Hematopoietic multipotent progenitor cell treated with erythropoietin and hydrocortisone succinate and interleukin-3 and kit ligand, for 17 days (in vitro differentiated cells): ENCODE measurements around the gene PAX6.

Experiments used
- DNase-seq: peaks from one replicate; pipeline ENCODE4 v3.0.0-alpha.2; 2015; ENCODE audit warnings: low spot score

PAX6 gene

DNA sequence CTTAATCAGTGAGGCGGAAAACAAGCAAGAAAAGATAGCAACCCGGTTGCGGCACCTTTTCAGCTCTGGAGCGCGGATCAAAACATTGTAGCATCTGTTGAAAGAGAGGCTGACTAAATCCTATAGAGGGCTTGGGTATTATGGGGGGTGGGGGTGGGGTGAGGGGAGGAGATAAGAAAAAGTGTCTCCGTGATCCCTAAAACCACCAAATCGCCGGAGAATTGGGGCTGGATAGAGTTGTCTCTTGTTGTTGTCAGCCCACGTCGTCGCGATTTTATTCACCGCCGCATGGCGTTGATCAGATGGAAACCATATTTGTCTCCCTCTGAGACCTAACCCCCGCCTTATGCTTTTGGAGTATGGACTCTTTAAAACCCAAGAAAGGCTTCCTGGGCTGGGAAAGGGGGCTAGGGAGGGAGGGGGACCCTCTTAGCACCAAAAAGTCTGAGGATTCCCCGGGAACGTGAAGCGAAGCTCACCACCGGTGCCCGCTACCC is 13.0 kb downstream of the PAX6 start:
- no peak for DNase-seq

DNA sequence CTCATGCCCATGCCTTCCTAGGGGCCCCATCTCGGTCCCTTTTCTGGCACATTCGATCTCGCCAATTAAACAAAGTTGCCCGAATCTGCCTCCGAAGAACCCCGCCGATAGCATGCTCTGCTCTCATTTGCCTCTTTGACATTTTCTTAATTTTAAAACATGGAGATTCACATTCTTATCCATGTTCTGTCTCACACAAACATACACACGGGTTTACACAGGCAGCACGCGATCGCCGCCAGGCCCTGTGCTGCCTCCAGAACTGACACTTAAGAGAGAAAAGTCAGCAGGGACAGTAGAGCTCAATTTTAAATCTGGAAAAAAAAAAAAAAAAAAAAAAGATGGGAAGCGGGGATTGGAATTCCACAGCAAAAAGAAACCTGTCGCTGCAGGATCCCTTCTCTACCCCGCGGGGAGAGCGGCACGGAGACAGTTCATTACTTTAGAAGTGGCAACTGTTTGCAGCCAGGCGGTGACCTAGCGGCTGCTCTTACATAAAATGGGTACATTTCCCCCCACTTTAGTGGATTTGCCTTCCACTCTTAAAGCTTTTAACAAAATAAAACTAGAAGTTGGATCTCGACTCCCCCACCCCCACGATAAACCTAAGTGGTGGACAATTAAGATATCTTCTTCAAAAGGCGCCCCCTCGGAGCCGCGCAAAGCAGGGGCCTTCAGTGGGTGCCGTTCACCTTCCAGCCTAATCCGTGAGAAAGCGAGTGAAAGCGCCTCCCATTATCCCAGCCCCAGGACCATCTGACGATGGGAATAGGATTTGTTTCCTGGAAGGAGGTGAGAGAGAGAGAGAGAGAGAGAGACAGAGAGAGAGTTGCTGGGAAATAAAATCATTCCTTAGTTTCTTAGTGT is 13.7 kb downstream of the PAX6 start:
- no peak for DNase-seq

DNA sequence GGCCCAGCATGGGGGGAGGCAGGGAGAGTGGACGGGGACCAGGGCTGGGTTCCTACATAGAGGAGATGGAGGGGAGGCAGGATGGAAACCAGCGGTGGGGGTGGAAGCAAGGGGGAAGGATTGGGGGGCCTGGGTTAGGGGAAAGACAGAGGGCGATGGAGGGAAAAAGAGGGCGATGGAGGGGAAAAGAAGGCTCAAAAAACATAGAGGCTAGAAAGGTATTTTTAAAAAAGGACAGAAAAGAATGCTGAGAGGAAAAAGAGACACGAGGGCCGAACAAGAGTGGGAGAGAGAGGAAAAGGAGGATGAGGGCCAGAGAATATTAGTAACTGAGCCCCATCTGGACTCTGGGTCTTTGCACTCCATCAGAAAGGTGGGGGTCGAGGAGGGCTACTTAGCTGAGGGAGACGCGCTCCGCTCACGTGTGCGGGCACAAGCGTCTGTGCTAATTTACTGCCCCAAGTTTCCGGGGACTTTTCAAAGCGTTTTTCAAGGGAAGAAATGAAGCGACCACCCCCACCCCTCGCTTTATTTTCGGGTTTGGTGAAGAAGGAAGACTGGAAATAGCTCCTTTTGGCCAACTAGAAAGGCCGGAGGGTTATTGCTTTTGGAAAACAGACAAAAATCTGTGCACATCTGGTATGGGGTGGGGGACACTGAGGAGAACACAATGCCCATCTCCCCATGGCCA is 14.5 kb downstream of the PAX6 start:
- no peak for DNase-seq

DNA sequence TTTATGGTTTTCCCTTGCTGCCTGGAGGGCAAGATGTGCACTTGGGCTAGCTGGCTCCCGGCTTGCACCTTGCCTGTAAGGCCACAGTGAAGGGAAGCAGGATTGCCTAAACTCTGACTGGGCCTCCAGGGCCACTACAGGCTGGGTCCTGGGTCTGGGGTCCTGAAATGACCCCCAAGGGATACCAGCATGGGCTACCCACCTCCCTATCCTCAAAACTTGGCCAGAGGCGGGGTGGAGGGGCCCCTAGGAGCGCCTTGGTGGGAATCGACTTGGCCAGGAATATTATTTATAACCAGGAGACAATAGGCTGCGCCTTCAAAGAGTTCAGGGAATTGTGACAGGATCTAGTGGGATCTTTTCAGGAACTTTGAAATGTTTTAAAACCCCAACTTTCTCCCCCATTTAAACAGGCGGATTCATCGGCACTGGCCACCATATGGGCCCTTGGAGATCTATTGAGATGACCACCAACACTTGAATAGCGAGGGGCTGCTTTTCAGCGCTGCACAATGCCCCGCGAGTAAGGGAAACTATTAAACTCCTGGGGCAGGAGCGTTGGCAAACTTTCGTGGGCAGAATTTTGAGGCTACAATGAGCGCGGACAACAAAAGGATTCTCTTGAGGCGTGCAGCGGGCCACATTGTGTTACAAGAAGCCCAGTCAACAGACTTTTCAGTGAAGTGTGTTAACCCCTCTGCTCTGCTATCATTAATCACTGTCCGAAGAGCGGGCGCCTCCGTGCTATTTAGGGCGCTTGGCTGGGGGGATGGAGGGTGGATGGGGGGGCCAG is 15.2 kb downstream of the PAX6 start:
- no peak for DNase-seq

DNA sequence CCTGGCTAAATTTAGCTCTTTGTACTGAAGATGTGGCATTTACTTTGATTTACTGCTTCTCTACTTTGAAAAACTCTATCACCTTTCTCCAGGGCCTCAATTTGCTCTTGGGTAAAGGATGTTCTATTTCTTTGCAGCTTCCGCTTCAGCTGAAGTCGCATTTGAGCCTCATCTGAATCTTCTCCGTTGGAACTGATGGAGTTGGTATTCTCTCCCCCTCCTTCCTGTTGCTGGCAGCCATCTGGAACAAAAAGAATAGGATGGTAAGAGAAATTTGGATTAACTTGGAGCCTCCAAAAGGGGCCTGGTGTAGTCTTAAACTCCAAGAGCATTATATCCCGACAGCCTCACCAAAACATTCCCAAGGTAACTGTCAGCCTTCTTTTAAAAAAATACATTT is 16.6 kb downstream of the PAX6 start:
- DNase-seq = no peak

DNA sequence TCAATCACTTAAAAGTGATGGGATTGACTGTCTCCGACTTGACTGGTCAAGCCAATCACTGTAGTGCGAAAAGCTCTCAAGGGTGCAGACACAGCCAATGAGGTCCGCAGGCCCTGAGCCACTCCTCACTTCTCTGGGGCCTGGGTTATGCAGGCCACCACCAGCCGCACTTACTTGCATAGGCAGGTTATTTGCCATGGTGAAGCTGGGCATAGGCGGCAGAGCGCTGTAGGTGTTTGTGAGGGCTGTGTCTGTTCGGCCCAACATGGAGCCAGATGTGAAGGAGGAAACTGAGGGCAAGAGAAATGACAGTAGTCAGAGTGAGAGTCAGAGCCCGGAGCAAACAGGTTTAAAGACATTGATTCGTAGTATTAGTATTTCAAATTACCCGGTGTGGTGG is 17.9 kb downstream of the PAX6 start:
- DNase-seq = no peak

DNA sequence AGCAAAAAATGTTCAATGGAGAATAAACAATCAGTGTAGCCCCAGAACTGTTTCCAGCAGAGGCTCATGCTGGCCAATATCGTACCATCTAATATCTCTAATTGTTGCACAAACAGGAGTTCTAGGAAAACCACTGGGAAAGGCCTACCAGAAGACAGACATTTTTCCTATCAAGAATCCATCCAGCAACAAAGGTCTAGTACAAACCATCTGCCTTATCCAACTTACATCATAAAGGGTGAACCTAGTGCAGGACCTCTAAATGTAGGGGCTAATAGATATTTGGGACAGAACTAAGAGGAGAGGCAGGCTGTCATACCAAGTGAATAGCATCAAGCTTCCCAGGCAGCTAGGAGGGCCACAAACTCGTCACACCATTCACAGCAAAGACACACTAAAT is 18.7 kb downstream of the PAX6 start:
- no peak for DNase-seq

DNA sequence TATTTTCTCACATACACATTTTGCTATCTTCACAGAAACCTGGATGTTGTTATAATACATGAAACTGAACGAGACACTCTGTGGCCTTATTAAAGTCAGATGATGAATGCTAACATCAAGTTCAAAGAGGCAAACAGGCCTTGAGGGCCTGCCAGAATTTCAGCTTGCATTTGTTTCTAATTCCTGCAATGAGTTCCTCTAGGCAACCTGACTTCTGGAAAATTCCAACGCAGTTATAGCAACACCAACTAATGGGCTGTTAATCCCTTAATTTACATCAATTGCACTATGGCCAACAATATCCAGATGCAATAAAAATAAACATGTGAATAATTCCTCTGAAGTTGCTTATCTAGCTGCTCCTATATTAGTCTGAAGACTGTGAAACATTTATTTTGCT is 19.1 kb downstream of the PAX6 start:
- no peak for DNase-seq

DNA sequence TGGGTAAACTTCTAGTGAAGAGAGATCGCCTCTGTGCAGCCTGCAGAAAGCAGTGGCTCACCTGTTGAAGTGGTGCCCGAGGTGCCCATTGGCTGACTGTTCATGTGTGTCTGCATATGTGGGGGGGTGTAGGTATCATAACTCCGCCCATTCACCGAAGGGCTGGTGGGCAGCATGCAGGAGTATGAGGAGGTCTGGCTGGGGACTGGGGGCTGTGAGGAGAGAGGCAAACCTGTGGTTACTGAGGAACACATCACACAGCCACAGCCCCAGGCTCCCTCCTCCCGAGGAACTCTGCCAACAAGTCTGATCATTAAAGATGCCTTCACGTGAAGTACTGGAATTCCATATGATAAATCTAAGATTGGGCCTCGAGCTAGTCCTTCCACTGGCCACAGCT is 20.5 kb downstream of the PAX6 start:
- no peak for DNase-seq

DNA sequence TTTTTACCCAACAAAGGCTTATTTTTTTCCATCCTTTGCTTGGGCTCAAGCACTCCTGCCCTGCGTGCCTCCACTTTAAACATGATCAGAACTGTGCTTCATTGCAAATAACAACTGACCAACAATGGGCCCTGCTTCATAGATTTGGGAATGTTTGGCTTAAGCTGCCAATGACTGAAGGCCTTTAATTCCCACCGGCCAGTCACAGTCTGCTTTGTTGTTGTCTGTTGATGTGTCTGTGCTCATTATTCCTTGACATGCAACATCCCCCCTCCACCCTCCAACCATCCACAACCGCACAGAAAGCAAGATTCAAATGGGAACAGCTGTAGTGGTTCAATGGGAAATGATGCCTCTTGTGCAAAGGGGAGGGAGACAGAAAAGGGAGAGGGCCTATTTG is 23.0 kb downstream of the PAX6 start:
- no peak for DNase-seq

DNA sequence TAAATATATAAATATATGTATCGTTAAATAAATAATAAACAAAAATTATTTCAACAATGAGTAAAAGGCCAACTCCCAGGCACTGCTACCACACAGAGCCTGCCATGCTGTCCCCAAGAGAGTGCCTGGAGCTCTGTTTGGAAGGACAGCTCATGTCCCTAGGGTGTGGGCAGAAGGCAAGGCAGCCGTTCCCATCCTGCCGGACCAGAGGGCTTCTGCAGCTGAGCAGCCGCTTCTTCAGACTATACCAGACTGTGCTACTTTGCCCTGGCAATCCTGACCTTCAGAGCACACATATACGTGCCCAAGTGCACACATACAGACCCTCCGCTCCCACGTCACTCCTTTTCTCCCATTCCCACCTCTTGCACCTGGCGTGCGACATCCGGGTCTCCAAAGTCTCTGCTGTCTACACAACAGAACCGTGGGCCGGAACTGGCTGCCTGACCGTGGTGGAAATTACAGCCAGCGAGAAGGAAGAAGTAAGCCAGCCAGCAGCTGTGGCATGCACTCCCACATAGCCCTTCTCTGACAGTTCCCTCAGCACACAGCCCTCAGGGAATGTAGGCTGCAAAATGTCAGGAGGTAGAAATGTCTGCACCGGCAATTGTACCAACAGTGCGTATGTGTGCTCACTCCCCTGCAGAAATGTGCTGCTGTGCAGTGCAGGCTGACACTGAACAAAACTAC is 24.0 kb downstream of the PAX6 start:
- DNase-seq = no peak

DNA sequence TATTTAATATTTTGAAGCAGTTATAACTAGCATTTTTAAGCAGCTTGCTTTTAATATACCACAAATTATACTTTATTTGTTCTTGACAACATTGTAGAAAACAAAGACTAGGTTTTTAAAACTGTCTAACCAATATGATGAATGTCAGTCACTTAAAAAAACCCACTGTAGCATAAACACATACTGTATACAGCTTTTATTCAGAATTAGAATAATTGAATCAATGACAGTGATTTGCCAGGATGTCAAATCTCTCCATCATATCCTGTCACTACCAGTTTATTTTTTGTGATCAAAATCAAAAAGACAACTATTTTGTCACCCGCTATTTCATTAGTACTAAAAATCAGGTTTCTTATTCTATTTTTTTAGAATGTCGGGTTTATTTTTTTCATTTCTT is 26.5 kb downstream of the PAX6 start:
- DNase-seq = no peak

DNA sequence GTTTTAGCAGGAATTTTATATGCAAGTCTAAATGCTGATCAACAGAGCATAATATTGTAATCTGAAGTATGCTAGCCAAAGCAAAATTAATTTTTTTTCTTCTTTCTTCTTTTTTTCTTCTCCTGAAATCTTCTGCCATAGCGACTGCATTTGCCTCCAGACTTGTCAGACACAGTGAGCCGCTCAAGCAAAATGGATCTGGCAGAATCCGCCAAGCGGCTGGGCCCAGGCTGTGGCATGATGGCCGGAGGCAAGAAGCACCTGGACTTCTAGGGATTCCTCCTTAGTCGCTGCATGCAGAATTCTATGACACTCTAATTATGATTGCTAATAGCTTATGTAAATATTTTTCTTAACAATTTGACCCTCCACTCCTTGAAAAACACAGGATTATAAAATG is 27.9 kb downstream of the PAX6 start:
- no peak for DNase-seq

DNA sequence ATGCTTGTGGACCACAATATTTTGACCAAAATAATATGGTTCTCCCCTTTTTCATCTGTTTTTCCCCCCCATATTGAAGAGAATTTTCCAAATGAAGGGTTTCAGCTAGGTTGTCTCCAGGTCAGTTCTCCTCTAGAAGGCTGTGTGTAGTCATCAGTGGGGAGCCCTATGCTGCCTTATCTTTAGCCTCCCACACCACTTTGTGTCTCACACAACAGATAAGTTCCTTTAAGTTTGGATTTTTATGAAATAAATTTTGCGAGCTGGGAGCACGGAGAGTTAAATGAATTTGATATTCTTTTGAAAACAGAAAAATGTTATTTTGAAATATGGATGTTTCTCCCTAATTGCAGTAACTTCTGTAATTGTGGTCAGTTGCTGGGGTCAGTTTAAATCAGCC is 28.9 kb downstream of the PAX6 start:
- no peak for DNase-seq

DNA sequence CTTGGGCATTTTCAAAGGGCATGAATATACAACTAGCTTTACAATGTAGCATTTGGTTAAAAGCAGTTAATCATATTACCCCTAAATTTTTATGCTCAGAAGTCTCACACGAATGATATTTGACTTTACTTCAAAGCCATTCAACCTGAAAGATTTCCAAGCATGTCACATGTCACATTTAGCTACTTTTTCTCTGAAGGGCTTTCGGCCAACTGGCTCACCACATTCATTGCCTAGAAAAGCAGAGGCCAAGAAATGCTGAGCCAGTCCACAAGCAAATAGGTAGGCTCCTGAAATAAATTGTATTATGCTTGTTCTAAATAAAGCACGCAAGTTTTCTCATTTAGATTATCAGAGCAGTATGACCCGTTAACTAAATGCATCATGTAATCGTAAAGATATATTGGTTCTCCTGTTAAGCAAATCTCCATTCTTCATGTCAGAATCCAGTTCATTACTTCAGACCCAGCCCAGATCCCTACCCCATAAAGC is 30.6 kb downstream of the PAX6 start:
- no peak for DNase-seq

DNA sequence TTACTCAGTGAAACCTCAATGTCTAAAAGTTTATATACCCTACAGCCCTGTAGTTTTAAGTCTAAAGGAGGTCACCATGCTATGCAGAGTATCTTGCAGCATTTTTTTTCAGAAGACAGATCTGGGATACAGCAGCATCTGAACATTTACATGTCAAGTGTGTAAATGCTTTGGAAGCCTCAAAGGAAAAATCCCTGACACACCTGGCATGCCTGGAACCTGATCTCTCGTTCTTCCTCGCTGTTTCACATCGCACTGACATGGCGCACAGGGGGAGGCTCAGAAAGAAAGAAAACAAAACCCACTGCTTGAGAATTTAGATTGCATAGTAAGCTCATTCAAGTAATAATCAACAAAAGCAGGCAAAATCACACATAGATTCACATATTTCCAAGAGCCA is 31.0 kb downstream of the PAX6 start:
- DNase-seq = no peak

DNA sequence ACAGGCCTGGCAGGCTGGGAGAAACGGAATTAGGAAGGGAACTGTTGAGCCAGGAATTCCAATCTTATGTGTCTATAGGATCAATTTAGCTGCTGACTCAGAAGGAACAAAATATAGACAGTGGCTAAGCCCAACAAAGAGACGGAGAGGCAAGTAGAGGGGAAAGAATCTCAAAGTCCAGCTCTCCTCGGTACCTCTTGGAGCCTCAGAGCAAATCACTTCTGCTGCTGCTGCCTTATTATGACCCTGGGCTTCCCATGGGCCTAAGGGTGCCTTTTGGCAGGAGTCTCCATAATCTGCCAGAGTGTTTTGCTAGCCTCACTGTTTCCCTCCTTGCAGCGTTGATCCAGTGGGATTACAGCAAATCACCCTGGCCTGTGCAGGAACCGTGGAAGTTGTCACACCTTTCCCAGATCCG is 31.7 kb downstream of the PAX6 start:
- no peak for DNase-seq

DNA sequence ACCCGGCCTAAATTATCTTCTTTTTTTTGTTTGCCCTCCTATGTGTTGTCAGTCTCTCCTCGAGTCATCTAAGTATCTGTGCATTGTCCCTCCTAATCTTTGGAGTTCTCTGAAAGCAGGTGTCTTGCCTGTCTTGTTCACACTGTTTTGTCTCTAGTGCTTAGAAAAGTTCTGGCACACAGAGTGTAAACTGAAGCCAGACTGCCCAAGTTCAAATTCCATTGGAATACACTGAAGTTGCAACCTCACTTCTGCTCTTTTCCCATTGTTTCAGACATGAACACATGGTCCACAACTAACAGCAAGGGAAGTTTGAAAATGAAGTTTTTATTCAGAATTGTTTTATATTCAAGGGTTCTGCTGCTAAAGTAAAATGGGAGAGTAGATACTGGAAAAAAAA is 38.7 kb downstream of the PAX6 start:
- DNase-seq = no peak

DNA sequence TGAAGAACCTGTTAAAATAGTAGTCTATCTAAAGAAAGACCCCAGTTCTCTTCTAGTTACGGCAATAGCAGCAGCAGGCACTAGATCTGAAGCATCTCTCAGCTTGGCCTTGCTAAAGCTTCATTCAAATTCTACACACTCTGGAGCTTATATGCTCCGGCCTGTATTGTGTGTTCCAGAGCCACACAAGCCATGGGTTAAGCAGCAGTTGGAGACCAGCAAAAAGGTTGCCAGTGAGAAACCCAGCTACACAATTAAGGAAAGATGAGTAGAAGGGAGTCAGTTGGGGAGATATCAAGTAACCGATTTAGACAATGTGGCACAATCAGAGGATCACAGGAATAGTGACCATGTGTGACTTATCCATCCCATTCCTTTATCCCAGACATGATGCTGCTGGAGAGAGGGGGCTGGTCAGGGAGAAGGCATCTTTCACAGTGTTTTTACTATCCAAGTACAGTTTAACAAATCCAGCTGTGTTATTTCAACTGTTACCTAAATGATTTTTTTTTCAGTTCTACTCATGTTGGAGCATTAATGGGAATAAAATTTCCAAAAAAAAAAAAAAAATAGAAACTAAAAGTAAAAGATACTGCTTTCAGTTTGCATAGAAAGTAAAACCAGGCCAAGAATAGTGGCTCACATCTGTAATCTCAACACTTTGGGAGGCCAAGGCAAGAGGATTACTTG is 41.0 kb downstream of the PAX6 start:
- DNase-seq = no peak

DNA sequence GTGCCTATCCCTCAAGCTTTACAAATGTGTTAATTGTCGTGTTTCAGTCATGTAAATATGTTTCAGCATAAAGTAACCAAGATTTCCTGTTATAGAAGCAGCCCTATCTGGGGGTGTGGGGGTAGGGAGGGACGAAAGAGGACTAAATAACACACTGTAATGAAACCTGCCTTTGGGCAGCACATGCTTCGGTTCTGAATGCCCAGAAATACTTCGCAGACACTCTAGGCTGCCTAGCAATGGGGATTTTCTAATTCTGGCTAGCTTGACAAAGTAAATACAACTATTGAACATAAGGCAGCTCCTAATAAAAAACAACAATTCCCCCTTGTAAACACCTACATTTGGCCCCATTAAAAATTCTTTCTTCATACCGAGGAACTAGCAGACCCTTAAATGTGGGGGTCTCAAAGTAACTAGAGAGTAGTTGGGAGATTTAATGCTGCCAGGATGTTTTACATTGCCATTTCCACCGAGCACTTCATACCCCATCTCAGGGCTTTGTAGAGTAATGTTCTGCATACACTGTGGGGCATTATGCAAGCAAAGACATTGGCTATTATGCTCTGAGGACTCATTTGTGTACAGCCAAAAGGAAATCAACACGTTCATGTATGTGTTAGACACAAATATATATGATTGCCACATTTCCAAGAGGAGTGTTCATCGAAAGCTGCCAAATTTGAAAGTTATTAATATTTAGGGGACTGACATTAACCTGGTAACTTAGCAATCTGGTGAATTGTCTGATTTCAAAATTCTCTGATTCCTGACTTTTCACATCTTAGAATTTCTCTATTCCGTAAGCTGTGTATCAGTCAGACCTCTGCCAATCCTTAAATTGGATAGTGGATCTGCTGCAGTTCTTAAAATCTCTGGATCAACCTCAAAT is 42.1 kb downstream of the PAX6 start:
- DNase-seq = no peak
